C4-2B (cell line): ENCODE measurements around the gene MINDY4.

Source experiments
- H3K27ac ChIP-seq: fragments of 450-650 bp; 2 replicates; pipeline ENCODE4 v1.5.1; 2017
- ZFX ChIP-seq: fragments of 450-650 bp; IDR thresholded peaks from 2 replicates; pipeline ENCODE4 v1.6.1; 2017
- TF ChIP-seq, protein P1 (sequence below): fragments of 450-650 bp; conservative IDR thresholded peaks from 2 replicates; pipeline ENCODE4 v1.5.1; 2017; ENCODE audit warnings: mild to moderate bottlenecking

MINDY4 gene

DNA sequence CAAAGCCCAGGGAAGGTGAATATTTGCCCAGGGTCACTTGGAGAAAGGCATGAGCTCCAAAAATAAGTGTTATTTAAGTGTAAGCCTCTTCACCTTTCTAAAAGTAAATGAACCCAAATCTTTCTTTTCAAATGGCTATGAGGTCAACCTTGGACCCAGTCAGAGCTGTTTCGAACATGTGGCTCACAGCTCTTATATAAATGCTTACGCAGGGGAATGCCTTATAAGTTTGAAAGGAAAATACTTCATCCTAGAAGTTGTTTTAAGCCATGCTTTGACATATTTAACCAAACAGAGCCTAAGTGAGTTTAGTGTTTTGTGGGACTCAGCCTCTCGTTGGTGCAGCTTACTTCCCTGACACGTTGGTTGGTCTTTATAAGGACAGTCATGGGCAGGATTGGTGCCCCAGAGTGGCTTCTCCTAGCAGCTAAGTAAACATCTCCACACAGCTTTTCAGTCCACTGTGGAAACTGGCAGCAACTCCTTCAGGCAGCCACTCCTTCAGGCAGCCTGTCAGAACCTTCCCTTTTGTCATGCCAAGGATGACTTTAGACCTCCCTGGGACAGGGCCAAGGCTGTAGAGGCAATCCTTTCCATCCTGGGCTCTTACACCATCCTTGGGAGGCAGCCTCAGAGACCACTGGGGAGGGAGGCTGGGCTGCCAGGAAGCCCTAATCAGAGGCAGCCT lies 43.6 kb downstream of the MINDY4 start:
- H3K27ac ChIP-seq: no peak overlapping the region
- TF ChIP-seq, protein P1, sequence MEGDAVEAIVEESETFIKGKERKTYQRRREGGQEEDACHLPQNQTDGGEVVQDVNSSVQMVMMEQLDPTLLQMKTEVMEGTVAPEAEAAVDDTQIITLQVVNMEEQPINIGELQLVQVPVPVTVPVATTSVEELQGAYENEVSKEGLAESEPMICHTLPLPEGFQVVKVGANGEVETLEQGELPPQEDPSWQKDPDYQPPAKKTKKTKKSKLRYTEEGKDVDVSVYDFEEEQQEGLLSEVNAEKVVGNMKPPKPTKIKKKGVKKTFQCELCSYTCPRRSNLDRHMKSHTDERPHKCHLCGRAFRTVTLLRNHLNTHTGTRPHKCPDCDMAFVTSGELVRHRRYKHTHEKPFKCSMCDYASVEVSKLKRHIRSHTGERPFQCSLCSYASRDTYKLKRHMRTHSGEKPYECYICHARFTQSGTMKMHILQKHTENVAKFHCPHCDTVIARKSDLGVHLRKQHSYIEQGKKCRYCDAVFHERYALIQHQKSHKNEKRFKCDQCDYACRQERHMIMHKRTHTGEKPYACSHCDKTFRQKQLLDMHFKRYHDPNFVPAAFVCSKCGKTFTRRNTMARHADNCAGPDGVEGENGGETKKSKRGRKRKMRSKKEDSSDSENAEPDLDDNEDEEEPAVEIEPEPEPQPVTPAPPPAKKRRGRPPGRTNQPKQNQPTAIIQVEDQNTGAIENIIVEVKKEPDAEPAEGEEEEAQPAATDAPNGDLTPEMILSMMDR: no peak
- no peak for TF ChIP-seq ZFX

DNA sequence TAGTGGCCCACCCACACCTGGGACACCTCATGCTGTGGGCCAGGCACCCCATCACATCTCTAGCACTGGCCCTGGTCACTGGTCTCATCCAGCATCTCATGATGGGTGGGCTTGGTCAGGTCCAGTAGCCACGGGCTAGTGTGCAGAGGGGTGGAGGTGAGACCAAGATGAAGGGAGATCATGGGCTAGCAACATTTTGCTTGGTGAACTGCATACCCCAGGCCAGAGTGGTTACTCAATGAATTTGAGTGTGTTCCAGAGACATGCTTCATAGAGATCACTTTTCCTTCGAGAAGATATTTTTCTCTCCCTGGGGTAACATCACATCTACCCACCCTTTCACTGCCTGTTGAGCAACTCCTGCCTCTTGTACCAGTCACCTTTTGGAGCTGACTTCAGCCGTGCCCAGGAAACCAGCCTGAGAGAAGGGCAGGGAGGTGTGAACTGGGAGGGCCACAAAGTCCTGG lies 44.2 kb downstream of the MINDY4 start:
- TF ChIP-seq, protein P1: no peak
- TF ChIP-seq ZFX: no peak
- H3K27ac ChIP-seq: no peak overlapping the region

DNA sequence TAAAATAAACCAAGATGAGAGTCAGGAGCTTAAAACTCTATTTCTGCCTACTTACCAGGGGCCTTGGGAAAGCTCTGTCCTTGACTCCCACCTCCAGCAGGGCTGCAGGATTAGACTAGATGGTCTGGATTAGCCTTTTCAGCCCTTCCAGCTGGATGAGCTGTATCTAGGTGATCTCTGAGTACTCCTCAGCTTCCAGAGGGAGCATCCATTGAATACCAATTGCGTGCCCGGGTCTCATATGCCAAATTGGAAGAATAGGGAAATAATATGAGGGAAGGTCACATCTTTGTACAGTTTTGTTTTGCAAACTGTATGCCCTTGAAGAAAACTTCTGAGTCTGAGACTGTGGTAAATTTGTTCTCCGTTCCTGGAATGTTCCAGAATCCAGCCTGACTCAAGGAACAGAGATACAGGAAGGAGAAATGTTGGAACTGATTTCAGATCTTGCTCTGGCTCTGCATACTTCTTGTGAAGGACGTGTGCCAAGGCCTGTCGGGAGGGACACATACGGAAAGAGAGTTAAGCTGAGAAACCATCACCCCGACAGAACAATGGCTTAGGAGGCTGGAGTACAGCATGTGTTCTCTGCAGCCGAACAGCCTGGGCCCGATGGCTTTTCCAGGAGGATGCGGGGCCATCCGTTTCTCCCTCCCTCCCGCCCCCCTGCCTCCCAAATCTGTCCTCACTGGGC lies 44.9 kb downstream of the MINDY4 start:
- TF ChIP-seq ZFX: no peak
- TF ChIP-seq, protein P1: no peak
- H3K27ac ChIP-seq: no peak overlapping the region

DNA sequence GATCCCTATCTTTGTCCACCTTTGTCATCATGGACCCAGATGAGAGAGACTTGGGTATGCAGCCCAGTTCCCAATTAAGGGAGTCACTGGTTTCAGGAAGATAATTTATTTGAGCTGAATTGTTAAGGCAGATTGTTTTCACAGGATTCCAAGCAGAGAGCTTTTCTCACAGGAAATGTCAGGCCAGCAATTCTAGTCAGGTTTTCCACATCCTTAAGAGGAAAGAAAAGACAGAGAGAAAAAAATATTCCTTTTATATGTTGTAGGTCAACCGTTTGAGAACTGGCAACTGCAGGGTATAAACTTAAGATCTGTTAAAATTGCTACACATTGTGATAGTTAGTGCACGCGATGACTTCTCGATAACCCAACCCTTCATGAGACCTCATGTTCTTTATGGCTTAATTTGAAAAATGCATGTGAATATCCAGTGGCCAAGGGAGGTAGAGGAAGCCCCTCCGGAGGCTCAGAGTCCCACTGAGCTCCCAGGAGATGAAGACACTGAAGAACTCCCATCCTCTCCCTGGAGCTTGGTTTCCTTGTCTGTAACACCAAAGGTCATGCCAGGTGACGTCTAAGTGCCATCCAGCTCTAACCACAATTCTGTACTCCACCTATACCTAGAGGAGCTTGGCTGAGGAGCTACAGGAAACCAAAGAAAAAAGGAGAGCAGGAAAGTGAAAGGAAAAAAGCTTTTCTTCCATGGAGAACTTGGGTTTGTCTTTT lies 45.6 kb downstream of the MINDY4 start:
- no peak overlapping the region for H3K27ac ChIP-seq
- TF ChIP-seq, protein P1: no peak
- TF ChIP-seq ZFX: no peak

DNA sequence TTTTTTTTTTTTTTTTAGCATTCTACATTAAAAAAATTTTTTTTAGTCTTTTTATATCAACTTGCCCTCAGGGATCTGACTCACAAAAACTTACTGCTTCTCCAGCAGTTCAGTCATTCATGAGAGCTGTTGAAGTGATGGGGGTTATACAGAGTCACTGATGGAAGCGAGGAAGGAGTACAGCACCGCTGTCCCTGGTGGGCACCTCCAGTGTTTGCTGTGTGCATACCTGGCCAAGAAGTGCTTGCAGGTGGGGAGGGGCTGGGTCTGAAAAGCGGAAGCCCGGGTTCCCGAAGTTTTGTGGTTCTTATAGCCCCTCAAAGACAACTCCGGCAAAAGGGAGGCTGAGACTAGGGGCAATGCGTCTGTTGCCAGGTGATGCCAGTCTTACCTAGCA lies 46.2 kb downstream of the MINDY4 start:
- no peak overlapping the region for H3K27ac ChIP-seq
- TF ChIP-seq, protein P1: no peak
- TF ChIP-seq ZFX: no peak

DNA sequence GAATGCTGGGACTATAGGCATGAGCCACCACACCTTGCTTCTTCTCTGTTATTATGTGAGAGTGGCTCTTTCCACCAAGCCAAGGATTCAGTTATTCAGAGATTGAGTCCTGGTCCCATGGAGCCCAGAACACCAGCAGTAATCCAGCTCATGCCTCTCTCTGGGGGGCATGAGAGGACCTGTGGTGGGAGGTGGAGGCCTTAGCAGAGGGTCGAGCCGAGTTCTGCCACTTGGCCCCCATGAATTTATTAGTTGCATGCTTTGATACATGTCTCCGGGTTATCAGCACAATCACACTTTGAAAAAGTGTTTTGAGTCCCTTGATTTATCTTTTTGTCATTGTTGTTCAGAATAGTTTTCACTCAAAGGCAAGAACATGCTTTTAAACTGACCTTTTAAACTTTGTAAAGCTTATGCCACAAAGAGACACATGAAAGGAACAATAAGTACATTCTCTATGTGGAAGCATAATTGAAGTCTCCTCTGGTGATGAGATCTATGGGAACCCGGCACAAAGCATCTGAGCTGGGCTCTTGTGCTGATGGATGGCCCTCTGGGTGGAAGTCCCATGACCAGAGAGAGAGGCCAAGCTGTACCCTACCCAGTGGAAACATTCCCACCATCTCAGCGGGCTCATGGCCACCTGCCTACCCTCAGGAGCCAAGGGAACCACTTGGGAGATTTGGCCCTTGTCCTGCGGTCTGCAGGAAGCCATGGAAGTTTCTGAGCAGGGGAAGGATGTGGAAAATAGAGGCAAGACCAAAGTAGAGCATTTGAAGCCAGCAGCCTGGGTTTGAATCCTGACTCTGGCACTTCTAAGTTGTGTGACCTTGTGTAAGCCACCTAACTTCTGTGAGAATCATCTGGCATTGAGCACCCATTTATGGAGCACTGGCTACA lies 53.9 kb downstream of the MINDY4 start:
- H3K27ac ChIP-seq: no peak overlapping the region
- TF ChIP-seq, protein P1: no peak
- no peak for TF ChIP-seq ZFX
